CD8-positive, alpha-beta memory T cell (primary cell): ENCODE measurements around the gene MIR17HG. TPM values are rescaled to one million over a fixed set of nuclear protein-coding genes. Genes with fewer than 3 reads are reported as not detected.

Source experiments
- CTCF ChIA-PET: fragments of 350-600 bp; sonication (Branson Sonifier 250); formaldehyde crosslinking; loops from one replicate; lab custom pipeline; 2021; ENCODE audit warnings: antibody characterized with exemption; lab: Charles Lee
- POLR2A ChIA-PET: fragments of 350-600 bp; sonication (Branson Sonifier 250); formaldehyde crosslinking; loops from one replicate; lab custom pipeline; 2021; ENCODE audit warnings: antibody characterized with exemption; lab: Charles Lee
- DNase-seq, 5 donors: peaks; one replicate each; pipeline versions ENCODE4 v3.0.0 to v3.0.0-alpha.2; 2020 to 2022; ENCODE audit warnings: mixed read lengths in 1 of 5
- H3K27ac ChIP-seq: one replicate; pipeline ENCODE4 v1.7.0; 2013; ENCODE audit warnings: low read depth, mild to moderate bottlenecking, low read length, moderate library complexity
- H3K27me3 ChIP-seq: 2 replicates; pipeline ENCODE4 v1.7.0; 2013; ENCODE audit warnings: low read length, mild to moderate bottlenecking; ENCODE audit not compliant: insufficient read depth, poor library complexity, severe bottlenecking
- H3K36me3 ChIP-seq: 2 replicates; pipeline ENCODE4 v1.7.0; 2013; ENCODE audit warnings: mild to moderate bottlenecking, low read length, moderate library complexity; ENCODE audit not compliant: insufficient read depth
- H3K4me1 ChIP-seq: 2 replicates; pipeline ENCODE4 v1.7.0; 2013; ENCODE audit warnings: mild to moderate bottlenecking, low read length, moderate library complexity; ENCODE audit not compliant: insufficient read depth
- H3K4me3 ChIP-seq: 2 replicates; pipeline ENCODE4 v1.7.0; 2013; ENCODE audit warnings: mild to moderate bottlenecking, low read length
- H3K9me3 ChIP-seq: 2 replicates; pipeline ENCODE4 v1.7.0; 2013; ENCODE audit warnings: mild to moderate bottlenecking, low read length
- H3K27ac Mint-ChIP-seq, 8 donors: one replicate each; pipeline ENCODE4 v1.8.0; 2020 to 2021; ENCODE audit warnings: mixed read lengths in 8 of 8, mild to moderate bottlenecking in 6 of 8, inconsistent platforms in 3 of 8, moderate library complexity in 3 of 8
- H3K27me3 Mint-ChIP-seq, 2 donors: one replicate each; pipeline ENCODE4 v1.8.0; 2020 to 2021; ENCODE audit warnings: mixed read lengths in 2 of 2, mild to moderate bottlenecking in 1 of 2, moderate library complexity in 1 of 2
- H3K36me3 Mint-ChIP-seq, 3 donors: one replicate each; pipeline ENCODE4 v1.8.0; 2020 to 2021; ENCODE audit warnings: mixed read lengths in 3 of 3, inconsistent platforms in 1 of 3, mild to moderate bottlenecking in 1 of 3
- H3K4me1 Mint-ChIP-seq, 3 donors: one replicate each; pipeline ENCODE4 v1.8.0; 2020 to 2021; ENCODE audit warnings: mixed read lengths in 3 of 3, inconsistent platforms in 1 of 3, mild to moderate bottlenecking in 1 of 3
- H3K4me3 Mint-ChIP-seq, 7 donors: one replicate each; pipeline ENCODE4 v1.8.0; 2020 to 2021; ENCODE audit warnings: mixed read lengths in 7 of 7, mild to moderate bottlenecking in 6 of 7, moderate library complexity in 4 of 7, inconsistent platforms in 2 of 7
- H3K9me3 Mint-ChIP-seq, 5 donors: one replicate each; pipeline ENCODE4 v1.8.0; 2020 to 2022; ENCODE audit warnings: mixed read lengths in 5 of 5, mild to moderate bottlenecking in 3 of 5, moderate library complexity in 2 of 5, inconsistent platforms in 1 of 5
- polyA plus RNA-seq: library from polyadenylated mRNA; unstranded; fragments of 300-500 nt; fragmentation: Illumina TruSeq; gene quantifications from one replicate; pipeline ENCODE4 v1.2.3, GENCODE V29; 2021
- total RNA-seq, 2 experiments: library from RNA; stranded (reverse); gene quantifications; one replicate each; pipeline ENCODE4 v1.2.3, GENCODE V29; 2021

The MIR17HG gene
- total RNA-seq, result 10 to 100 TPM; 21.0 to 21.5 TPM
- 0.26 TPM for polyA plus RNA-seq

DNA sequence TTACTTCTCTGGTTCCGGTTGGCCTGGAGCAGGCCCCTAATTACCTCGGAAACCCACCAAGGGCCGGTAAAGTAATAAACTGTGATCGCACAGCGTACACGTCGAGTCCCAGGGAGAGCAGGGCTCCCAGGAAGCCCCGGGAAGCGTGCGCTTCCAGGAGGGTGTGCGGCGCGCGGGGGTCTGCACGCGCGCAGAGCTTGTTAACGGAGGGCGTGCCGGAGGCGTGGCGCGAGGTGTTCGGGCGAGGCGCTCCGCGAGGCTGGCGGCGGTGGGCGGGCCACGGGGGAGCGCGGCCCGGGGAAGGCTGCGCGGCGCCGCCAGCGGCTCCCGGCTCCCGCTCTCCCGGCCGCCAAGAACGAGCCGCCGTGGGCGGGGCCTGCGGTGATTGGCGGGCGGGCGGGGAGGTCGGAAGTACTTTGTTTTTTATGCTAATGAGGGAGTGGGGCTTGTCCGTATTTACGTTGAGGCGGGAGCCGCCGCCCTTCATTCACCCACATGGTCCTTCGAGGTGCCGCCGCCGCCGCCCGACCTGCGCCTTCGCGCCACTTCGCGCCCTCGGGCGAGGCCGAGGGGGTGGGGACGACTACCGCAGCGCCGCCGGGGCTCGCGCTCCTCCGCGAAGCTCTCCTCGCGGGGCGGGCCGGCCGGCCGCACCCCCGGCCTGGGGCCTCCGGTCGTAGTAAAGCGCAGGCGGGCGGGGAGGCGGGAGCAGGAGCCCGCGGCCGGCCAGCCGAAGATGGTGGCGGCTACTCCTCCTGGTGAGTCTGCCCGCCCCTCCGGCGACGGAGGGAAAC lies at the start of gene MIR17HG:
MIR17HG (plus strand) TSS at position 486 of the 794 bp plus-strand sequence.
- Histone ChIP-seq H3K27me3 (no peaks in the 10 kb centered on the region), H3K27ac (peak within 1 kb of the TSS; percentile 87), H3K36me3 (peaks cover 18% of the 10 kb centered on the region), H3K9me3 (no peaks in the 10 kb centered on the region), H3K4me3 (peak within 1 kb of the TSS; percentile 69), H3K4me1 (peaks cover 32% of the 10 kb centered on the region)
- ChIA-PET POLR2A (interaction anchor here (1.2 kb wide), 1 partner anchor 24 kb away, joined by 5 read pairs; no protein-coding TSS in a partner anchor), CTCF (interaction anchor here (1.4 kb wide), 1 partner anchor 34 kb away, joined by 8 read pairs; no protein-coding TSS in a partner anchor)
- peak within 1 kb of the TSS; percentile 89 to 97 (median 92) for H3K4me3 Mint-ChIP-seq
- peak within 1 kb of the TSS; percentile 83 to 97 (median 90) for H3K27ac Mint-ChIP-seq
- H3K36me3 Mint-ChIP-seq, result peaks cover 0 to 36% (median 0%) of the 10 kb centered on the region in 3 donors
- peak; percentile 78 to 89 (median 84) for DNase-seq
- peaks cover 0 to 6% of the 10 kb centered on the region in 2 donors for H3K27me3 Mint-ChIP-seq
- H3K4me1 Mint-ChIP-seq, result peaks cover 34 to 50% (median 35%) of the 10 kb centered on the region in 3 donors
- no peaks in the 10 kb centered on the region for H3K9me3 Mint-ChIP-seq

- H3K4me1 ChIP-seq, result no peaks in the 10 kb centered on the region
- H3K36me3 Mint-ChIP-seq, result no peaks in the 10 kb centered on the region
- no peak overlapping the region for H3K4me3 ChIP-seq
- no peak overlapping the region for H3K4me3 Mint-ChIP-seq
- no peak overlapping the region for H3K27ac ChIP-seq
- H3K36me3 ChIP-seq, result no peaks in the 10 kb centered on the region
- no peak for DNase-seq
- H3K9me3 ChIP-seq, result no peaks in the 10 kb centered on the region
- H3K9me3 Mint-ChIP-seq, result no peaks in the 10 kb centered on the region
- no peaks in the 10 kb centered on the region for H3K4me1 Mint-ChIP-seq
- H3K27me3 Mint-ChIP-seq, result peaks cover 2 to 20% of the 10 kb centered on the region in 2 donors
- H3K27me3 ChIP-seq, result no peaks in the 10 kb centered on the region
- no peak overlapping the region for H3K27ac Mint-ChIP-seq
- CTCF ChIA-PET, result no interaction called here
- POLR2A ChIA-PET, result no interaction called here
These were observed 49.4 kb upstream of the MIR17HG start for GRCh38 chr13:91298060-91298459.

GRCh38 chr13:91302111-91302510 lies 45.4 kb upstream of the MIR17HG start:
- POLR2A ChIA-PET, result no interaction called here
- no peak overlapping the region for H3K4me3 Mint-ChIP-seq
- H3K36me3 Mint-ChIP-seq, result no peaks in the 10 kb centered on the region
- DNase-seq, result no peak
- H3K9me3 Mint-ChIP-seq, result no peaks in the 10 kb centered on the region
- no peaks in the 10 kb centered on the region for H3K4me1 ChIP-seq
- peaks cover 2 to 9% of the 10 kb centered on the region in 2 donors for H3K27me3 Mint-ChIP-seq
- no peaks in the 10 kb centered on the region for H3K27me3 ChIP-seq
- no peak overlapping the region for H3K27ac ChIP-seq
- no peaks in the 10 kb centered on the region for H3K36me3 ChIP-seq
- no peaks in the 10 kb centered on the region for H3K4me1 Mint-ChIP-seq
- CTCF ChIA-PET, result no interaction called here
- no peaks in the 10 kb centered on the region for H3K9me3 ChIP-seq
- no peak overlapping the region for H3K4me3 ChIP-seq
- H3K27ac Mint-ChIP-seq, result no peak overlapping the region

DNA sequence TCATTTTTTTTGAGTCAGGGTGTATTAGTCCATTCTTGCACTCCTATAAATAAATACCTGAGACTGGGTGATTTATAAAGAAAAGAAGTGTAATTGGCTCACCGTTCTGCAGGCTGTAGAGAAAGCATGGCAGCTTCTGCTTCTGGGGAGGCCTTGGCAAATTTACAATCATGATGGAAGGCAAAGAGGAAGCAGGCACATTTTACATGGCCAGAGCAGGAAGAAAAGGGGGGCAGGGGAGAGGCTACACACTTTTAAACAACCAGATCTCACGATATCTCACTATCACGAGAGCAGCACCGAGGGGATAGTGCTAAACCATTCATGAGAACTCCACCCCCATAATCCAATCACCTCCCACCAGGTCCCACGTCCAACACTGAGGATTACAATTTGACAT lies 44.5 kb upstream of the MIR17HG start:
- H3K36me3 Mint-ChIP-seq, result no peaks in the 10 kb centered on the region

GRCh38 chr13:91304741-91305140 lies 42.7 kb upstream of the MIR17HG start:
- no peak overlapping the region for H3K27ac ChIP-seq
- H3K4me1 ChIP-seq, result no peaks in the 10 kb centered on the region
- POLR2A ChIA-PET, result no interaction called here
- Mint-ChIP-seq H3K27me3 (peaks cover 4 to 14% of the 10 kb centered on the region in 2 donors), H3K4me3 (no peak overlapping the region), H3K9me3 (no peaks in the 10 kb centered on the region), H3K36me3 (no peaks in the 10 kb centered on the region), H3K27ac (no peak overlapping the region), H3K4me1 (no peaks in the 10 kb centered on the region)
- no peaks in the 10 kb centered on the region for H3K9me3 ChIP-seq
- H3K4me3 ChIP-seq, result no peak overlapping the region
- no peak for DNase-seq
- H3K27me3 ChIP-seq, result no peaks in the 10 kb centered on the region
- CTCF ChIA-PET, result no interaction called here
- H3K36me3 ChIP-seq, result no peaks in the 10 kb centered on the region

More for the DNA sequence above, 44.5 kb upstream of the MIR17HG start:
- no peak overlapping the region for H3K4me3 ChIP-seq
- no peaks in the 10 kb centered on the region for H3K4me1 ChIP-seq
- H3K27ac ChIP-seq, result no peak overlapping the region
- H3K27me3 Mint-ChIP-seq, result peaks cover 4 to 13% of the 10 kb centered on the region in 2 donors
- H3K4me1 Mint-ChIP-seq, result no peaks in the 10 kb centered on the region
- DNase-seq, result no peak
- H3K9me3 Mint-ChIP-seq, result no peaks in the 10 kb centered on the region
- no peaks in the 10 kb centered on the region for H3K36me3 ChIP-seq
- ChIA-PET POLR2A (no interaction called here), CTCF (interaction anchor here (0.6 kb wide), 1 partner anchor 118 kb away, joined by 3 read pairs; no protein-coding TSS in a partner anchor)
- H3K9me3 ChIP-seq, result no peaks in the 10 kb centered on the region
- no peaks in the 10 kb centered on the region for H3K27me3 ChIP-seq
- H3K4me3 Mint-ChIP-seq, result no peak overlapping the region
- no peak overlapping the region for H3K27ac Mint-ChIP-seq

DNA sequence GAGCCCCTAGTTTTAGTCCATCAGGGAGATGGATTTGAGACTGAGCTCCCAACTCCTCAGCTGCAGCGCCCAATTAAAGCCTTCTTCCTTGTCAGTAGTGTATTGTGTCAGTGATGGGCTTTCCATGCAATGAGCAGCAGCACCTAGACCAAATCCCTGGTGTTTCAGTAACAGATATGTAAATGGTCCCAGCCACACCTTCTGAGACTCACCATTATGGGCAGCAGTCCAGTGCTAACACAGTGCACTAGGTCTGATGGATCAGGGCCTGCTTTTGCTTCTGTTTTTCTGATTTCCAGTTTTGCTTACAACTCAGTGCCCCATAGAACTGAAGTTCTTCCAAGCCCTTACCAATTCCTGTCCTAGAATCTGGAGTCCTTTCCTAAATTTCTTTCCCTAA lies 41.8 kb upstream of the MIR17HG start:
- Mint-ChIP-seq H3K4me1 (no peaks in the 10 kb centered on the region), H3K27me3 (peaks cover 4 to 14% of the 10 kb centered on the region in 2 donors), H3K9me3 (no peaks in the 10 kb centered on the region), H3K36me3 (no peaks in the 10 kb centered on the region), H3K27ac (no peak overlapping the region), H3K4me3 (no peak overlapping the region)
- Histone ChIP-seq H3K4me1 (no peaks in the 10 kb centered on the region), H3K27ac (no peak overlapping the region), H3K4me3 (no peak overlapping the region), H3K27me3 (no peaks in the 10 kb centered on the region), H3K9me3 (no peaks in the 10 kb centered on the region), H3K36me3 (no peaks in the 10 kb centered on the region)
- ChIA-PET POLR2A (no interaction called here), CTCF (no interaction called here)
- DNase-seq, result no peak

DNA sequence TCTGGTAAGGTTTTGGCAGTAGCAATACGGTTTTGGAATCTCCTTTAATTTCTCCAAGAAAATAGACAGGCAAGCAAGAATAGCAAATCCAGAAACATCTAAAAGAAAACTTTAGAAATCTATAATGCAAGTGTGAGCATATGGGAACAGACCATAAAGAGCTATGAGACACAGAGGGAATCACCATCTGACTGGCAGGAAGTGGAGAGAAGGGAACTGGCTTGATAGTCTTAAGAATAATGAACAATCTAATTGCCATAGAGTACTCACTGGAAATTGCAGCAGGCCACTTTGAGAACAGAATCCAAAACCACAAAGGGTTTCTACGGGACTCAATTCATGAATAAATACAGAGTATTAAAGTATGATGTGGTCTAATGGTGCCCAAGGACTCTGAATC lies 39.6 kb upstream of the MIR17HG start:
- Histone ChIP-seq H3K9me3 (no peaks in the 10 kb centered on the region), H3K4me1 (no peaks in the 10 kb centered on the region), H3K27ac (no peak overlapping the region), H3K27me3 (no peaks in the 10 kb centered on the region), H3K4me3 (no peak overlapping the region), H3K36me3 (no peaks in the 10 kb centered on the region)
- ChIA-PET CTCF (no interaction called here), POLR2A (no interaction called here)
- no peak overlapping the region for H3K27ac Mint-ChIP-seq
- peaks cover 3 to 9% of the 10 kb centered on the region in 2 donors for H3K27me3 Mint-ChIP-seq
- no peaks in the 10 kb centered on the region for H3K36me3 Mint-ChIP-seq
- H3K9me3 Mint-ChIP-seq, result no peaks in the 10 kb centered on the region
- no peak overlapping the region for H3K4me3 Mint-ChIP-seq
- DNase-seq, result no peak
- H3K4me1 Mint-ChIP-seq, result peaks cover 0 to 5% (median 0%) of the 10 kb centered on the region in 3 donors

DNA sequence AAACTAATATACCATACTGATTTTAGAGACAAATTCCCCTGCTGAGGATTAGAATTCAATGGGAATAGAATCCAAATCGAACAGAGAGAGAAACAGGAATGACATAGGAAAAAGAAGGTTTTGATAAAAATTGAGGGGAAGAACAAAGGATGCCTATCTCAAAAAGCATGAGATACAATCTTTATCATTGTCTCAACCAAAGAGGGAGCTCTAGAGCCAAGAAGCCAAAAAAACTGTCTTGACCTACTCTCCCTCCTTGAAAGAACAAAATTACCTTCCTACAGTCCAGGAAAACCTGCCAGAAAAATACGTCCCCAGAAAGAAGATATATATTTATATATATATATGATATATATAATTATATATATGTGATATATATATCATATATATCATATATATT lies 39.2 kb upstream of the MIR17HG start:
- H3K27ac Mint-ChIP-seq, result no peak overlapping the region
- H3K4me1 ChIP-seq, result no peaks in the 10 kb centered on the region
- no peak overlapping the region for H3K4me3 Mint-ChIP-seq
- DNase-seq, result no peak
- ChIA-PET POLR2A (no interaction called here), CTCF (no interaction called here)
- H3K4me1 Mint-ChIP-seq, result peaks cover 4 to 10% (median 4%) of the 10 kb centered on the region in 3 donors
- peaks cover 2 to 13% of the 10 kb centered on the region in 2 donors for H3K27me3 Mint-ChIP-seq
- no peak overlapping the region for H3K4me3 ChIP-seq
- H3K27me3 ChIP-seq, result no peaks in the 10 kb centered on the region
- H3K9me3 Mint-ChIP-seq, result no peaks in the 10 kb centered on the region
- H3K9me3 ChIP-seq, result no peaks in the 10 kb centered on the region
- H3K27ac ChIP-seq, result no peak overlapping the region
- no peaks in the 10 kb centered on the region for H3K36me3 Mint-ChIP-seq
- H3K36me3 ChIP-seq, result no peaks in the 10 kb centered on the region
